Medulla oblongata (tissue), 1 donor: ENCODE results near the gene ZNF66.
"Not testable (repeated sequence)": the region's sequence is repeated elsewhere in the genome, so short reads cannot be mapped to it uniquely, and the experiment has no call there.

Experiments
- DNase-seq: peaks from one replicate; pipeline ENCODE4 v3.0.0-alpha.2; 2015; ENCODE audit errors: extremely low spot score

The ZNF66 gene

DNA sequence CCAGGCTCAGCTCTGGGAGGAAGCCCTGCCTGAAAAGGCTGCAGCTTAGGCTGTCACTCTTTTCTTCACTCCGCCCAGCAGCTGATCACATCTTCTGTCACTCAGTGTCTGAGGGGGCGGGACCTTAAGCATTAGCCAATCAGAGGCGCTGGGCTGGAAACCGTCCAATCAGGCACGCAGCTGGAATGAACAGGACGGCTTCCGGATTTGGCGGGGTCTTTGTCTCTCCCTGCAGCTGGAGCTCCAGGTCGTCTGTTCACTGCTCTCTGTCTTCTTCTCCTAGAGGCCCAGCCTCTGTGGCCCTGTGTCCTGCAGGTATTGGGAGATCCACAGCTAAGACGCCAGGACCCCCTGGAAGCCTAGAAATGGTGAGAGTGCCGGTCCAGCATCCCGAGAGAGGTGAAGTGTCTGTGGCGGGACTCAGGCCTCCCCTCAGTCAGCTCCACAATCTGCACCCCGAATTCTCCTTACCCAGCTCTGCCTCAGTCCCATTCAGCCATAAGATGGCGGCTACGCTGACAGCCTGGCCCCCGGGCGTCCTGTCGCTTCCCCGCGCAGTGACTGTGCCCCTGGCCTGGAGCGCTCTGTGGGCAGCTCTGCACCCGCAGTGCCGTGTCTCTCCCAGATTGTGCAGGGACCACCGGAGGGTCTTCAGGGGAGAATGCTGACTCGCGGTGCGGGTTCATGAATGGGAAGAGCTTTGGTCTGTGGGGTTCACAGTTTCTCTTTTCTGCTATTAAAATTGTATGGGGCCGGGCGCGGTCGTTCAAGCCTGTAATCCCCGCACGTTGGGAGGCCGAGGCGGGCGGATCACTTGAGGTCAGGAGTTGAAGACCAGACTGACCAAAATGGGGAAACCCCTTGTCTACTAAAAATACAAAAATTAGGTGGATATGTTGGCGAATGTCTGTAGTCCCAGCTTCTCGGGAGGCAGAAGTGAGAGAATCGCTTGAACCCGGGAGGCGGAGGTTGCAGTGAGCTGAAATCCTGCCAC lies at the start of gene ZNF66:
Gene ZNF66 (plus strand): TSS at position 222 of the 994 bp plus-strand sequence. CDS start 144 bp downstream, at position 366.
- DNase-seq = peak; percentile 100

DNA sequence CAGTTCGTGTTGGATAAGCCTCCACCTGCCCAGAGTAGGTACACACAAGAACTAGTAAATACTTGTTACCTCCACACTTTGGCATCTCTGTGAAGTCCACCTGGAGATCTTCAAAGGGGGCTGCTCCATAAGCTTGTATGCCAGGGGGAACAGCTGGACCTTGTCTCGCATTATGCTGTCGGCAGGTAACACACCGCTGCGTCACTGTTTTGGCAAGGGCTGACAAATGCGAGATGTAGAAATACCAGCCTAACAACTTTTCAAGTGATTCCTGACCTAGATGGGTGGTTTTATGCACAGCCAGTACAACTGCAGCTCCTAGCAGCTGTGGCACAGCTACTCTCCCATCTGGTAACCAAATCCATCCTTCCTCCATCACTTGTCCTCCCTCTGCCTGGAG lies 25.9 kb upstream of the ZNF66 start:
- DNase-seq = not testable (repeated sequence)

DNA sequence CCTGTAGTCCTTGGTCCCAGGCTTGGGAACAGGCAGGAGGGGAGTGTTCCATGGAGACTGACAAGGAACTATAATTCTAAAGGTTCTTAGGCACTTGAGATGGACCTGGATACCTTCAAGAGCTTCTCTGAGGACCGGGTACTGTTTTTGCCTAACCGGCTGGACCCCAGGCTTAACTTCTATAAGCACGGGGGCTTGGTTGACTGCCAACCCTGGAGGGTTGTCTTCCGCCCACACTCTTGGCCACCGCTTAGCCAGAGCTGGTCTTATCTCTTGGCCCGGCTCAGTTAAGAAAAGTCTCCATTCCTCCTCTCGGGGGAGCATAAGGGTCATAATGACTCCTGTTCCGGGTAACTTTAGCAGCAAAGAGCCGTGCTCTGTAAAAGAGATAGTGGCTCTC lies 23.8 kb upstream of the ZNF66 start:
- DNase-seq = not testable (repeated sequence)

DNA sequence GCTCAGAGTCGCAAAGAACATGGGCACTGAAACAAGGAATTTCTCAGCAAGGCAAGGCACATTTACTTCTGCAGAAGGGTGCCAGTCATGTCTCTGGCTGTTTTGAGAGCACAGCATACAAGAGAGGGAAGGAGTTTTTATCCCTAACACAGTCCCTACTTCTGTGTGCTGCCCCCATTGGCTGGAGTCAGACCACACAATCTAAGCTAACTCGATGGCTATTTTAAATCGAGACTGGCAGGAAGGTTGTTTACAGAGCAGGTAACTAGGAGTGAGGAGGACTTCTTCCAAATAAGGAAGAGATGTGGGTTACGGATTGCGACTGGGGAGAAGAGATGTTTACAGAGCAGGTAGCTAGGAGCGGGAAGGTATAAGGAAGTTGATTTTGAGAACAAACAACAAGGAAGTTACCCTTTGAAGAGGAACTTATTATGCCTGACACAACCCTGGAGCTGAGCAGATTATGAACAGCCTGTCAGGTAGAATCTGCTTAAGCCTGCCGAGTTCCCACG lies 6.8 kb upstream of the ZNF66 start:
- DNase-seq = not testable (repeated sequence)

DNA sequence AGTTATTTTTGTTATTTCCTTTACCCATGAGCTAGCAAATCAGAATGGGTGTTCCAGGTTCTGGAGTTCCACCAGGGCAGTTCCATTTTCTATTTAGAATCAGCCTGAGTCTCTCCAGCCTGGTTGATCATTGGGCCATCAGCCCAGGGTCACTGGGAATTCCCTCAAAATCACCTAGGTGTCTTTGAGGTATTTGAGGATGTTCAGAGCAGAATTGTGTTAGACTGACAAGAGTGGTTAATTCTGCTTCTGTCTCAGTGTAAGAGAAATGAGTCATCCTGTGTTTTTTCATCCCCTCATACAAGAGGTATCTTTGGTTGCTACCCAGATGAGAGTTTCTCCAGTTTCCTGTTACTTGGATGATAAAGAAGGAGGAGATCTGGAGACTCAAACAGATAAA lies 11.7 kb downstream of the ZNF66 start:
- DNase-seq = no peak

DNA sequence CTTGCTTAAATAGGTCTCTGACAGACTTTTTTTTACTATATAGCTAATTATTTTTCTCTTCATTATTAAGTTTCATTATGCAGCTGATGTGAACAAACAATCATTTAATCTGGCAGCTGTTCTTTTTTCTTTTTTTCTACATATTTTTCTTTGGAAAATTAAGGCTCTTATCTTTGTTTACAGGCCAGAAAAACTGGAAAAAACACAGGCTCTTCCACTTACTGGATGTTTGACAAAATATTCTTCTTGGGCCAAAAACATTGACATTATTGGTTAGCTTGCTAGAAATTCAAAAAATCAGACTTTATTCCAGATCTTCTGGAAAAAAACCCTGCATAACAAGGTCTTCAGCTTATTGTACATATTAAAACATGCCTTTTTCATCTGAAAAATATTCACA lies 15.7 kb downstream of the ZNF66 start:
- no peak for DNase-seq

DNA sequence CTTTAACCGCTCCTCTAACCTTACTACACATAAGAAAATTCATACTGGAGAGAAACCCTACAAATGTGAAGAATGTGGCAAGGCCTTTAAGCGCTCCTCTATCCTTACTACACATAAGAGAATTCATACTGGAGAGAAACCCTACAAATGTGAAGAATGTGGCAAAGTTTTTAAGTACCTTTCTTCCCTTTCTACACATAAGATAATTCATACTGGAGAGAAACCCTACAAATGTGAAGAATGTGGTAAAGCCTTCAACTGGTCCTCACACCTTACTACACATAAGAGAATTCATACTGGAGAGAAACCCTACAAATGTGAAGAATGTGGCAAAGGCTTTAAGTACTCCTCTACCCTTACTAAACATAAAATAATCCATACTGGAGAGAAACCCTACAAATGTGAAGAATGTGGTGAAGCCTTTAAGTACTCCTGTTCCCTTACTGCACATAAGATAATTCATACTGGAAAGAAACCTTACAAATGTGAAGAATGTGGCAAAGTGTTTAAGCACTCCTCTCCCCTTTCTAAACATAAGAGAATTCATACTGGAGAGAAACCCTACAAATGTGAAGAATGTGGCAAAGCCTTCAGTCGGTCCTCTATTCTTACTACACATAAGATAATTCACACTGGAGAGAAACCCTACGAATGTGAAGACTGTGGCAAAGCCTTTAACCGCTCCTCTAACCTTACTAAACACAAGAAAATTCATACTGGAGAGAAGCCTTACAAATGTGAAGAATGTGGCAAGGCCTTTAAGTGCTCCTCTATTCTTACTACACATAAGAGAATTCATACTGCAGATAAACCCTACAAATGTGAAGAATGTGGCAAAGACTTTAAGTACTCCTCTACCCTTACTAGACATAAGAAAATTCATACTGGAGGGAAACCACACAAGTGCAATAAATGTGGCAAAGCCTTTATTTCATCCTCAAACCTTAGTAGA lies 30.5 kb downstream of the ZNF66 start:
- DNase-seq = not testable (repeated sequence)

DNA sequence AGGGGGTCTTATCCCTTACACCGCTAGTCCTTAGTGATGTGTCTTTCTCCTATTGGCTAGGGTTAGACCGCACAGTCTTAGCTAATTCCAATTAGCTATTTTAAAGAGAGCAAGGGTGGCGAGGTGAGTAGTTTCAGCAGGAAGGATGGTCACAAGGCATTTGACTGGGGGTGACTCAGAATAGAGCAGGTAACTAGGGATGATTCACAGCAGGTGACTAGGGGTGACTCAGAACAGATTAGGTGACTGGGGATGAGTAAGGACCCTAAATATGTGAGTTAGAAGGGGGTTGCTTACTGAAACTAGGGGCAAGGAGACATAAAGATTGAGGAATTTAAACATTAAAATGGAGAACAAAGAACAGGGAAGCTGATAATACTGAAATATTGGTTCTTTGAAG lies 64.3 kb downstream of the ZNF66 start:
- DNase-seq = no peak
